SK-N-MC (cell line): Measurements from ENCODE around the gene PRDM2.

Experiments
- EZH2 ChIP-seq: fragments of 200-600 bp; sonication (generic); IDR thresholded peaks from one replicate; pipeline ENCODE4 v1.6.1; 2017; ENCODE audit warnings: antibody characterized with exemption
- POLR2AphosphoS5 ChIP-seq: IDR thresholded peaks from 2 replicates; pipeline ENCODE4 v1.6.1; 2012; ENCODE audit warnings: mild to moderate bottlenecking, low read depth, low read length, borderline replicate concordance

DNA sequence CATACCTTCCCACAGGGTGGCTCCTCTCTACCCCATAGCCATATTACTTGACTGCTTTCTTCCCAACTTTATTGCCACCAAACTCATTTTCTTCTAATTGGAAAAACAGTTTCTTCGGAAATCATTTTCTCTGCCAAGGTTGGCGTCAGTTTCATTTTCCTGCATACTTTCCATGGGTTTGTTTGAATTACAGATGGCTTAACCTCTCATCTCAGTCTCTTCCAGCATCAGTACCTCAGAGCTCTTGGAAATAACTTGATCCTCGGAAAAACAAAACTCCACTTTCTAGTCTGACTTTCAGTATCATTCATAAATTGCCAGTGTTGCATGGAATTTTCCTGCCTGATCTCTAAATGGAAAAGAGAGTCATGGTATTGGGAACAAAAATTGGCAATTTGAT lies 20.3 kb upstream of the PRDM2 start:
- TF ChIP-seq EZH2 (no peak), POLR2AphosphoS5 (no peak)
